Nephron (organoid): ENCODE data around the gene ARG2.

Experiments
- H3K27ac Mint-ChIP-seq, 3 experiments: 2 replicates each; pipeline ENCODE4 v1.8.0; 2020; ENCODE audit warnings: mixed read lengths in 3 of 3, mild to moderate bottlenecking in 2 of 3, moderate library complexity in 1 of 3
- H3K27me3 Mint-ChIP-seq: 2 replicates; pipeline ENCODE4 v1.8.0; 2021; ENCODE audit warnings: low read depth, mild to moderate bottlenecking, moderate library complexity, mixed read lengths
- H3K36me3 Mint-ChIP-seq: 2 replicates; pipeline ENCODE4 v1.8.0; 2020; ENCODE audit warnings: low read depth, mixed read lengths
- H3K4me1 Mint-ChIP-seq: 2 replicates; pipeline ENCODE4 v1.8.0; 2020; ENCODE audit warnings: mixed read lengths
- H3K4me3 Mint-ChIP-seq, 3 experiments: 2 replicates each; pipeline ENCODE4 v1.8.0; 2020; ENCODE audit warnings: mild to moderate bottlenecking in 3 of 3, mixed read lengths in 3 of 3, moderate library complexity in 2 of 3
- H3K9me3 Mint-ChIP-seq: 2 replicates; pipeline ENCODE4 v1.8.0; 2020; ENCODE audit warnings: mixed read lengths
- CTCF ChIP-seq, 3 experiments: fragments of 200-600 bp; sonication (generic); IDR thresholded peaks; one replicate each; pipeline ENCODE4 v1.5.0; 2021; ENCODE audit warnings: antibody characterized with exemption in 3 of 3; ENCODE audit not compliant: unreplicated experiment in 3 of 3

Gene ARG2

GRCh38 chr14:67641902-67642749 is 22.4 kb downstream of the ARG2 start:
- no peak for TF ChIP-seq CTCF (IDR thresholded peaks at IDR 0.05; ENCODE audit: unreplicated experiment in 3 of 3)
- Mint-ChIP-seq H3K4me1 (no peaks in the 10 kb centered on the region), H3K27me3 (no peaks in the 10 kb centered on the region), H3K9me3 (no peaks in the 10 kb centered on the region), H3K36me3 (peaks cover 21% of the 10 kb centered on the region), H3K4me3 (no peak overlapping the region), H3K27ac (no peak overlapping the region)

GRCh38 chr14:67643713-67644112 is 24.0 kb downstream of the ARG2 start:
- no peak for TF ChIP-seq CTCF (IDR thresholded peaks at IDR 0.05; ENCODE audit: unreplicated experiment in 3 of 3)
- Mint-ChIP-seq H3K9me3 (no peaks in the 10 kb centered on the region), H3K4me3 (no peak overlapping the region), H3K27ac (no peak overlapping the region), H3K27me3 (no peaks in the 10 kb centered on the region), H3K4me1 (no peaks in the 10 kb centered on the region), H3K36me3 (peaks cover 31% of the 10 kb centered on the region)

- no peak overlapping the region for H3K27ac Mint-ChIP-seq
- peaks cover 36% of the 10 kb centered on the region for H3K36me3 Mint-ChIP-seq
- H3K27me3 Mint-ChIP-seq: no peaks in the 10 kb centered on the region
- no peaks in the 10 kb centered on the region for H3K9me3 Mint-ChIP-seq
- TF ChIP-seq CTCF (IDR thresholded peaks at IDR 0.05; ENCODE audit: unreplicated experiment in 3 of 3): no peak
- no peaks in the 10 kb centered on the region for H3K4me1 Mint-ChIP-seq
- H3K4me3 Mint-ChIP-seq: no peak overlapping the region
Measured at GRCh38 chr14:67644428-67644827, 24.7 kb downstream of the ARG2 start.

- Mint-ChIP-seq H3K4me3 (no peak overlapping the region), H3K4me1 (no peaks in the 10 kb centered on the region), H3K9me3 (no peaks in the 10 kb centered on the region), H3K27ac (no peak overlapping the region), H3K27me3 (no peaks in the 10 kb centered on the region), H3K36me3 (peaks cover 45% of the 10 kb centered on the region)
- TF ChIP-seq CTCF (IDR thresholded peaks at IDR 0.05; ENCODE audit: unreplicated experiment in 3 of 3): no peak
Measured at GRCh38 chr14:67645414-67645813, 25.7 kb downstream of the ARG2 start.

- H3K36me3 Mint-ChIP-seq: peaks cover 52% of the 10 kb centered on the region
- no peak overlapping the region for H3K4me3 Mint-ChIP-seq
- no peaks in the 10 kb centered on the region for H3K9me3 Mint-ChIP-seq
- no peaks in the 10 kb centered on the region for H3K27me3 Mint-ChIP-seq
- no peaks in the 10 kb centered on the region for H3K4me1 Mint-ChIP-seq
- H3K27ac Mint-ChIP-seq: peak overlapping the region in 2 of 3 experiments; percentile 16 to 78
- no peak for TF ChIP-seq CTCF (IDR thresholded peaks at IDR 0.05; ENCODE audit: unreplicated experiment in 3 of 3)
Measured at GRCh38 chr14:67646131-67646530, 26.4 kb downstream of the ARG2 start.

GRCh38 chr14:67650151-67650550 is 30.4 kb downstream of the ARG2 start:
- Mint-ChIP-seq H3K4me3 (no peak overlapping the region), H3K4me1 (peaks cover 6% of the 10 kb centered on the region), H3K9me3 (no peaks in the 10 kb centered on the region), H3K27me3 (no peaks in the 10 kb centered on the region), H3K36me3 (peaks cover 65% of the 10 kb centered on the region), H3K27ac (no peak overlapping the region)
- TF ChIP-seq CTCF (IDR thresholded peaks at IDR 0.05; ENCODE audit: unreplicated experiment in 3 of 3): no peak
